Measurements from ENCODE around the gene MIEN1.
"Not testable (repeated sequence)": the region's sequence is repeated elsewhere in the genome, so short reads cannot be mapped to it uniquely, and the experiment has no call there.

The MIEN1 gene

DNA sequence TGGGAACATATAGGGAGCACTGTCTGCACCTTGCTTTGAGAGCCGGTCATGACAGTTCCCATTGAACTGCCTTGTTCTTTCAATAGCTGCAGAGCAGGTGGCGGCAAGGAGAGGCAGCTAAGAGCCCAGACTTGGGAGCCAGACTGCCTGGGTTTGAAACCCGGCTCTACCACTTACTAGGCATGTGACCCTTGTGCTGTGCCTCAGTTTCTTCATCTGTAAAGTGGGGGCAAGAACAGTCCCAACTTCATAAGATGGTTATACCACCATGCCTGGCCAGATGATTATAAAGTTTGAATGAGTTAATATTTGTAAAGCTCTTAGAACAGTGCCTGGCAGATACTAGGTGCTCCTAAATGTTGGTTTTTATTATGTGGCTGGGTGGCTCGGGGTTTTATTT, 16.1 kb downstream of the MIEN1 start:
- DNase-seq = no peak

- no peak for DNase-seq
Measured at GRCh38 chr17:39711851-39712250, 18.5 kb downstream of the MIEN1 start.

DNA sequence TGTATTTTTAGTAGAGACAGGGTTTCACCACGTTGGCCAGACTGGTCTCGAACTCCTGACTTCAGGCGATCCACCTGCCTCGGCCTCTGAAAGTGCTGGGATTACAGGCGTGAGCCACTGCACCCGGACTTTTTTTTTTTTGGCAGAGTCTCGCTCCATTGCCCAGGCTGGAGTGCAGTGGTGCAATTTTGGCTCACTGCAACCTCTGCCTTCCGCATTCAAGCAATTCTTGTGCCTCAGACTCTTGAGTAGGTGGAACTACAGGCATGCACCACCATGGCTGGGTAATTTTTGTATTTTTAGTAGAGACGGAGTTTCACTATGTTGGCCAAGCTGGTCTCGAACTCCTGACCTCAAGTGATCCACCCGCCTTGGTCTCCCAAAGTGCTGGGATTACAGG, 19.3 kb downstream of the MIEN1 start:
- not testable (repeated sequence) for DNase-seq

DNA sequence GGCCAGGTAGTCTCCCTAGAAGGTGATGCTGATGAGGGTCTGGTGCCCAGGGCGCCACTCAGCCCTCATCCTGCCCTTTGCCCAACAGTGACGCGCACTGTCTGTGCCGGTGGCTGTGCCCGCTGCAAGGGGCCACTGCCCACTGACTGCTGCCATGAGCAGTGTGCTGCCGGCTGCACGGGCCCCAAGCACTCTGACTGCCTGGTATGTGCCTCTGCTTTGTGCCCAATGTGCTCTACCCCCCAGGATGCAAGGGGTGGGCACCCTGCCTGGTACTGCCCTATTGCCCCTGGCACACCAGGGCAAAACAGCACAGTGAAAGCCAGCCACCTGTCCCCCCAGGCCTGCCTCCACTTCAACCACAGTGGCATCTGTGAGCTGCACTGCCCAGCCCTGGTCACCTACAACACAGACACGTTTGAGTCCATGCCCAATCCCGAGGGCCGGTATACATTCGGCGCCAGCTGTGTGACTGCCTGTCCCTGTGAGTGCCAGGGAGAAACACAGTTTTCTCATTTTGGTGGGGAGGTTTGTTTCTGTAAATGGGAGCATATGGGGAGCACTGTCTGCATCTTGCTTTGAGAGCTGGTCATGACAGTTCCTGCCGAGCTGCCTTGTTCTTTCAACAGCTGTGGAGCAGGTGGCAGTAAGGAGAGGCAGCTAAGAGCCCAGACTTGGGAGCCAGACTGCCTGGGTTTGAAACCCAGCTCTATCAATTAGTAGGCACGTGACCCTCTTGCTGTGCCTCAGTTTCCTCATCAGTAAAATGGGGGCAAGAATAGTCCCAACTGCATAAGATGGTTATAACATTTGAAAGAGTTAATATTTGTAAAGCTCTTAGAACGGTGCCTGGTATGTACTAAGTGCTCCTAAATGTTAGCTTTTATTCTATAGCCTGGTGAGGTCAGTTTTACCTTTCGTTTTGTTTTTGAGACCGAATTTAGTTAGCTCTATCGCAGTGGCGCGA, 20.1 kb downstream of the MIEN1 start:
- no peak for DNase-seq

GRCh38 chr17:39709319-39709997, 20.9 kb downstream of the MIEN1 start:
- DNase-seq = no peak

- no peak for DNase-seq
Measured at GRCh38 chr17:39706921-39707337, 23.4 kb downstream of the MIEN1 start.

DNA sequence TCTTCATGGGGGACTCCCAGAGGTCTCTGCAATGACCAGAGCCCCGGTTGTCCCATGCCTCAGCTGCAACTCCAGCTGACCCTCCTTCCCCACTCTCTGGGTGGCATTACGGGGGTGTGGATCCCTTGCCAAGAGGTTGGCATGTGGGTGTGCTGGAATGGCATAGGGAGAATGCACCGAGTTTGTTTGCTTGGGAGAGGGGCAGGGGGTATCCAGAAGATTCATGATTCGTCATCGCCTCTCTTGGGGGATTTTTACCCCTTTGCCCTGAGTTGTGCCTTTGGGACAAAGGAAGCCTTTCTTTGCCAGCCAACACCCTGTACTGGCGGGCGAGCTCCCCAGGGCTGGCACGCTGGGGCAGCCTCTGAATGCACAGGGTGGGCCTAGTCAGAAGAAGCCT, 23.9 kb downstream of the MIEN1 start:
- no peak for DNase-seq

GRCh38 chr17:39705786-39706348, 24.5 kb downstream of the MIEN1 start:
- no peak for DNase-seq

DNA sequence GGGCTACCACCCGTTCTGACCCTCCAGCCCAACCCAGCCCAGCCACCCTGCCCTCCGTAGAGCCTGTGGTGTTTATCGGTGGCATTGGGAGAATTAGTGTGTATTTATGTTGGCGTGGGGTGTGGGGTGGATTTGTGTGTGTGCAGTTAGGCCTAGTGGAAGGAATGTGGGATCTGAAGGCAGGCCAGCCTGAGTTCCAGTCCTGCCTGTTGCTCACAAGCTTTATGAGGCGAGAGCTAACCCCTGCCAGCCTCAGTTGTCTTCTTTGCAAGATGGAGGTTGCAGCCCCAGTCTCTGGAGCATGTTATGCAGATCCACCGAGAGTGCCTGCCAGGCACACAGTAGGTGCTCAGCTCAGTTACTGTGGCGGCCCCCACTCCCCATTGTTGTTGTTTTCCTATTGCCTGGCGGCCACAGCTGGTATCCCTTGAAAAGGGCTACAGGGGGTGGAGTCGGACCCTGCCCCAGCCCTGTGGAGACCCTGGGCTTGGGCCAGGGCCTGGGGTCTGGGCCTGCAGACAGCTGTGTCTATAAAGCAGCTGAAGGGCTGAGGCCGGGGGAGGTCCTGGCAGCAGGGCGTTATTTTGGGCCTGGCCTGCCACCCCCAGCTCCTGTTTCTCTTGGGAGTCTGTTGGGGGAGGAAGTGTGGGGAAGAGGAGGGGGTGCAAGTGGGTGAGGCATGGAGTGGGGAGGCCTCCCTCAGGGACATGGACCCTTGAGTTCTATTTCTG, 25.3 kb downstream of the MIEN1 start:
- no peak for DNase-seq

- no peak for DNase-seq
Measured at GRCh38 chr17:39703913-39704312, 26.4 kb downstream of the MIEN1 start.

GRCh38 chr17:39702901-39703893, 27.1 kb downstream of the MIEN1 start:
- no peak for DNase-seq

GRCh38 chr17:39701784-39702422, 28.4 kb downstream of the MIEN1 start:
- no peak for DNase-seq

- no peak for DNase-seq
Measured at GRCh38 chr17:39701012-39701783, 29.1 kb downstream of the MIEN1 start.

- DNase-seq = no peak
Measured at GRCh38 chr17:39700148-39700987, 30.0 kb downstream of the MIEN1 start.

GRCh38 chr17:39699818-39700147, 30.5 kb downstream of the MIEN1 start, which contains the start of gene ERBB2:
ERBB2 (plus strand) TSS chr17:39700064; CDS start chr17:39700239, 175 bp downstream.
- no peak for DNase-seq

DNA sequence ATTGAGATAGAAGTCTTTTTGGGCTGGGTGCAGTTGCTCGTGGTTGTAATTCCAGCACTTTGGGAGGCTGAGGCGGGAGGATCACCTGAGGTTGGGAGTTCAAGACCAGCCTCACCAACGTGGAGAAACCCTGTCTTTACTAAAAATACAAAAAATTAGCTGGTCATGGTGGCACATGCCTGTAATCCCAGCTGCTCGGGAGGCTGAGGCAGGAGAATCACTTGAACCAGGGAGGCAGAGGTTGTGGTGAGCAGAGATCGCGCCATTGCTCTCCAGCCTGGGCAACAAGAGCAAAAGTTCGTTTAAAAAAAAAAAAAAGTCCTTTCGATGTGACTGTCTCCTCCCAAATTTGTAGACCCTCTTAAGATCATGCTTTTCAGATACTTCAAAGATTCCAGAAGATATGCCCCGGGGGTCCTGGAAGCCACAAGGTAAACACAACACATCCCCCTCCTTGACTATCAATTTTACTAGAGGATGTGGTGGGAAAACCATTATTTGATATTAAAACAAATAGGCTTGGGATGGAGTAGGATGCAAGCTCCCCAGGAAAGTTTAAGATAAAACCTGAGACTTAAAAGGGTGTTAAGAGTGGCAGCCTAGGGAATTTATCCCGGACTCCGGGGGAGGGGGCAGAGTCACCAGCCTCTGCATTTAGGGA, 31.0 kb downstream of the MIEN1 start:
- not testable (repeated sequence) for DNase-seq

DNA sequence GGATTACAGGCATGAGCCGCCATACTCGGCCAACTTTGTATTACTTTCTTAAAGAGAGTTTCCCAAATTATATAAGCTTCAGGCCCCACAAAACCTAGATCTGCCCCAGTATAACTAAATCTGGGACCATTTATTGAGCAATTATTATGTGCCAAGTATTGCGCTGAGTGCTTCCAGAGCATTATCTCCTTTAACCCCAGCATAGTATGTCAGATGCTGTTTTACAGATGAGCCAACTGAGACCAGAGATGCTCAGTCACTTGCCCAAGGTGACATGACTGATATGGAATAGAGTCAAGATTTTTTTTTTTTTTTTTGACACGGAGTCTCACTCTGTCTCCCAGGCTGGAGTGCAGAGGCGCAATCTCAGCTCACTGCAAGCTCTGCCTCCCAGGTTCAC, 32.4 kb downstream of the MIEN1 start:
- no peak for DNase-seq

DNA sequence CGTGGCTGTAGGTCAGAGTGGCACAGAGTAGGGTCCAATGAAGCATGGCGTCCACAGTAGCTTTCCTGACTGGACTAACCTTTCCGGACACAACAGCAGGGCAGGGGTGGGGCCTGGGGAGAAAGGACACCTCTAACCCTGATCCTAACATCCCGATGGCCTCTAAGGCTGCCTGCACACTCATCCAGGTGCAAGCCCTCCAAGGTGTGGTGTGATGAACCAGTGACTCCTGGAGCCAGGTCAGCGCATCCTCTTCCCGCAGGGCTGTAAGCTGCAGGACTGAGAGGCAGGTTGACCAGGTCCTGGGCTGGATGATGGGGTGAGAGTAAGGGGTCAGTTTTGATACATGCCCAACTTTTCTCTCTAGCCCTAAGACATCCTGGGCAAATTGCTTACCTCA, 33.6 kb downstream of the MIEN1 start:
- DNase-seq = no peak

DNA sequence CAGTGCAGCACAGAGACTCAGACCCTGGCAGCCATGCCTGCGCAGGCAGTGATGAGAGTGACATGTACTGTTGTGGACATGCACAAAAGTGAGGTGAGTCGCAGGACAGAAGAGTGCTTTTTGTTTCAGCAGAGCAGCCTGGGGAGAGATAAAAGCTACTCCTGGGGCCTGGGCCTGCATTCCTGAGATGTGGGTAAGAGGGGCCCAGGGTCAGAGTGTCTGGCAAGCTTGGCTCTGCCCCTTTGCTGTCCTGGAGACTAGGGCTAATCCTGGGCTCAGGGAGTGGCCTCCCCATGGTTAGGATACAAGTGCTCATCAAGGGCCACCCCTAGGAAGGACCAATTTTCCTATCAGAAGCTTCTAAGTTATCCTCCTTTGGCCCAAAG, 35.2 kb downstream of the MIEN1 start:
- DNase-seq = no peak

Measured in CD4-positive, alpha-beta T cell treated with Interferon gamma for 1 hour (primary cell).